Central memory CD8-positive, alpha-beta T cell (primary cell): ENCODE measurements around the gene GALNT13.

Source experiments
- ATAC-seq: fragments of 150-1000 bp; cut with Tn5 transposase; replicated peaks from 2 replicates; pipeline ENCODE4 v1.10.0; 2022; ENCODE audit warnings: mild to moderate bottlenecking, moderate FRiP score, moderate number of reproducible peaks; ENCODE audit not compliant: poor library complexity, severe bottlenecking; ENCODE audit errors: extremely low read depth
- DNase-seq, 2 donors: peaks; one replicate each; pipeline ENCODE4 v3.0.0; 2021; ENCODE audit warnings: low spot score in 2 of 2
- H3K27ac Mint-ChIP-seq: one replicate; pipeline ENCODE4 v1.8.0; 2022; ENCODE audit warnings: low read depth, mild to moderate bottlenecking, moderate library complexity, mixed read lengths
- H3K27me3 Mint-ChIP-seq: one replicate; pipeline ENCODE4 v1.8.0; 2022; ENCODE audit warnings: mixed read lengths
- H3K36me3 Mint-ChIP-seq: one replicate; pipeline ENCODE4 v1.8.0; 2022; ENCODE audit warnings: mild to moderate bottlenecking, moderate library complexity, mixed read lengths; ENCODE audit not compliant: insufficient read depth
- H3K4me1 Mint-ChIP-seq: one replicate; pipeline ENCODE4 v1.8.0; 2022; ENCODE audit warnings: mixed read lengths
- H3K4me3 Mint-ChIP-seq: one replicate; pipeline ENCODE4 v1.8.0; 2022; ENCODE audit warnings: mild to moderate bottlenecking, moderate library complexity, mixed read lengths
- H3K9me3 Mint-ChIP-seq: one replicate; pipeline ENCODE4 v1.8.0; 2022; ENCODE audit warnings: mixed read lengths

Gene GALNT13

DNA sequence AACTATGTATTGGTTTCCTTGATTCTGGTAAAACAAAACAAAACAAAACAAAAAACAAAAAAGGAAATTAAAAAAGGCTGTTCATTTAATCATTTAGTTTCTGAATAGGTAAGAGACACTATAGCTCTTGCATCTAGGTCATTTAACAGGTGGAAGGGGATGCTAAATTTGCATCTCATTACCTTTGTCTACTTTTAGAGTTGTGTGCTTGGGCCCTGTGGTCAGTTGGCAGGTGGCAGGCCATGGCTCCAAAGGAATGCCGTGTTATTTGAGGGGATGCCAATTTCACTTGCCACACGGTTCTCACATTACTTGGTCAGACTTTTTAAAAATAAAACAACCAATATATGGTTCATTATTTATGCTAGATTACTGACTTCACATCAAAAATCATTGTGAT, 9.2 kb downstream of the GALNT13 start:
- no peaks in the 10 kb centered on the region for H3K36me3 Mint-ChIP-seq
- no peaks in the 10 kb centered on the region for H3K27me3 Mint-ChIP-seq
- H3K27ac Mint-ChIP-seq, result no peak overlapping the region
- ATAC-seq (no peak), DNase-seq (no peak)
- H3K9me3 Mint-ChIP-seq, result peaks cover 6% of the 10 kb centered on the region
- H3K4me3 Mint-ChIP-seq, result no peak overlapping the region
- H3K4me1 Mint-ChIP-seq, result no peaks in the 10 kb centered on the region

DNA sequence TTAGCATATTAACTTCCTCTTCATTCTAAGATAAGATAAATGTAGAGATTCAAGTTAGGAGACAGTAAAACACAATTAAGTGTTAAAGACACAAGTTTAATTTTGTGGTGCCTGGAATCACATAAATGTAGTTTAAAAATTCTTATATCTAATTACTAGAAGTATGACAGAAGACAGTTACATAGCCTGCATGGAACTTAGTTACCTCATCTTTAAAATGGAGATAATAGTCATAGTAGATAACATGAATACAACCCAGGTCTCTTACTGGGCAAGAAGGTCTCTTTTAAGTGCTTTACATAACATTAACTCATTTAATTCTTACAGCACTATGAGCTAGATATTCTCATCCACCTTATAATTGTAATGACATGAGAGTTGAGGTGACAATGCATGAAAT, 15.1 kb downstream of the GALNT13 start:
- ATAC-seq (no peak), DNase-seq (no peak)
- Mint-ChIP-seq H3K4me3 (no peak overlapping the region), H3K27ac (no peak overlapping the region), H3K4me1 (no peaks in the 10 kb centered on the region), H3K9me3 (peaks cover 6% of the 10 kb centered on the region), H3K36me3 (no peaks in the 10 kb centered on the region), H3K27me3 (no peaks in the 10 kb centered on the region)

DNA sequence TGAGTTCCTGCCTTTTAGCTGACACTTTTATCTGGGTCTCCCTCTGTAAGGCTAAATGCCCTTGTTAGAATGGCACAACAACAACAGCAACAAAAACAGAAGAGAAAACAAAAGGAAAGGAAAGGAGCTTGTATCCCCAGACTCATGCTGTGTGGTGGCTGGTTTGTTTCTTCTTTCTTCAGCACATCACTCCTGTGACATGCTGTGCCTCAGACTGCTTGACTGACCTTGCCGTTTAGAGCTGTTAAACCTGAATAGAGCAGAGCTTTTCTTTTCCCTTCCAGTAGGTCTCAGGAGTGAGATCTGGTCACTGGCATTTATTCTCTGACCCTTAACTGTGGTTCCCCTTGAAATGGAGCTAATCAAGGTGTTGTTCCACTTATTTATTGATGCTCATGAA, 18.9 kb downstream of the GALNT13 start:
- Mint-ChIP-seq H3K27ac (no peak overlapping the region), H3K4me3 (no peak overlapping the region), H3K4me1 (no peaks in the 10 kb centered on the region), H3K9me3 (peaks cover 13% of the 10 kb centered on the region), H3K27me3 (no peaks in the 10 kb centered on the region), H3K36me3 (no peaks in the 10 kb centered on the region)
- DNase-seq (no peak), ATAC-seq (no peak)

DNA sequence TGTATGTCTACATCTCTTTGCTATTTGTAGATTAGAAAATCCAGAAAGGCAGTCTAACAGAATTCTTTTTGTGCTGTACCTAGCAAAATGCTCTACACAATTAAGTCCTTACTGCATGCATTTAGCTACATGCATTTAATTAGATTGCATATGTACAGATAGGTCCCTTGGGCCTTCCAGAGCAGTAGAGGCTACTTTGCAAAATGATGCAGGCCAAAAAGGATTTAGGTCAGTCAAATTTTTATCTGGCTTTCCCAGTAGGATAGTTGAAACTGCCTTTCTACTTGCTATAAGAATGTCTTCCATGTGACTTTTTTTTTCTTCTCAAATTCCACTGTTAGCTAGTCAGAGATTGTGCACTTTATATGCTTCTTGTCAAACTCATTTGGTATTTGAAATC, 19.3 kb downstream of the GALNT13 start:
- Mint-ChIP-seq H3K4me1 (no peaks in the 10 kb centered on the region), H3K27ac (no peak overlapping the region), H3K4me3 (no peak overlapping the region), H3K27me3 (no peaks in the 10 kb centered on the region), H3K36me3 (no peaks in the 10 kb centered on the region), H3K9me3 (peaks cover 13% of the 10 kb centered on the region)
- ATAC-seq, result no peak
- DNase-seq, result no peak

DNA sequence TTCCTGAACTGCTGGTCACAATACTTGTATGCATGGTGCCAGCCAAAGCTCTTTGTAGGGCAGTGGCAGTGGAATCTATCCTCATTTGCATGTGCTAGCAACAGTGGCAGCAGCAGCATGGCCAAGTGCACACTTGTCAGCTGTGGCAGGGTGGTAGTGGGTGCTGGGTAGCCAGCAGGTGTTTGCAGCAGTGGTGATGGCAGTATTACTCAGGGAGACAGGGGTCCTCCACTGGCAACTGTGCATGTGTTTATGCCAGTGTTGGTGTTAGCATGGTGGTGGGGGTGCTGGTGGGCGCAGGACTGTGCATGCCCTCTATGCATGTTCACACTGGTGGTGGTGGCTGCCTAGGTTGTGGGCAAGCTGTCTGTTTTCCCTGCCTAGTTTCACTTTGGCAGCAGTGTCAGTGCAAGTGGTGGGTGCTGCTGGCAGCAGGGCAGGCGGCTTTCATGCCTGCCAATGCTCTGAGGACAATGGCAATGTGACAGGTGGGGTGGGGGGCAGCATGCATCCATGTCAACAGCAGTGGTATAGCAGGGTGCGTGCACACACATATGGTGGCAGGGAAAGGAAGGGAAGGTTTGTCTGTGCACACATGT, 41.2 kb downstream of the GALNT13 start:
- ATAC-seq, result no peak
- Mint-ChIP-seq H3K4me3 (no peak overlapping the region), H3K9me3 (peaks cover 33% of the 10 kb centered on the region), H3K27ac (no peak overlapping the region), H3K4me1 (no peaks in the 10 kb centered on the region), H3K27me3 (no peaks in the 10 kb centered on the region), H3K36me3 (no peaks in the 10 kb centered on the region)
- no peak for DNase-seq

DNA sequence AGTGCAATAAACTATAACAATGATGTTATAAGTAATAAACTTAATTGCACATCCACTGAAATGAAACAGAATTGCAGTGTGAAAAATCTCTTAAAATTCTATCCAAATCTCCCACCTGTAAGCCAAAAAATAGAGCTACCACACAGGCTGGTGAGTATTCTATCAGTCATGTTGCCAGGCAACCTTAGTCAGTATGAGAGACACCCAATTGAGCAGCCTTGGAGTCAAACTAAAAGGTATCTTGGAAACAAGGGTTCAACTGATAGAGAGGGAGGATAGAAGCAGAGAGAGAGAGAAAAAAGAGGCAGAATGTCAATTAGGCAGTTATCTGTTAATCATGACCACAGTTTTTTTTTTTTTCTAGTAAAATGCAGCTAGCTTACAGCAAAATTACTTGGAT, 45.8 kb downstream of the GALNT13 start:
- DNase-seq (no peak), ATAC-seq (no peak)
- Mint-ChIP-seq H3K4me1 (no peaks in the 10 kb centered on the region), H3K27me3 (no peaks in the 10 kb centered on the region), H3K9me3 (peaks cover 14% of the 10 kb centered on the region), H3K4me3 (no peak overlapping the region), H3K36me3 (no peaks in the 10 kb centered on the region), H3K27ac (no peak overlapping the region)

DNA sequence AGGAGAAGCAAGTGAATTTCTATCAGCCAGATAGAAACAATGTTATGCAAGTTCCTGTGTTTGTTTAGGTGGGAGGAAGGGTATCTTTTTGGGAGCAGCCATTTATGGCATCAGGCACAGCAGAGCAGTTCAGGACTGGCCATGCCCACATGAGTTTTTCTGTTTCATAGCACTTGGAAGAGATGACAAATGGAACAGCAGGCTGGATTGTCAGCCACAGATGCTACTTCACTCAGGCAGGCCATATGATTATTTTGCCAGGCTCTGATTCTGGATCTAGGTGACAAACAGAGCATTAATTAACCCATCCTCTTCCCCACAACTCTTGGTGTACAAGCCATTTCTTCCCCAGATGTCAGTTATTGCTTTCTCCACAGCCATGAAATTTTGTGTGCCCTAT, 63.8 kb downstream of the GALNT13 start:
- DNase-seq (no peak), ATAC-seq (no peak)
- Mint-ChIP-seq H3K9me3 (peaks cover 23% of the 10 kb centered on the region), H3K4me1 (no peaks in the 10 kb centered on the region), H3K27ac (no peak overlapping the region), H3K4me3 (no peak overlapping the region), H3K36me3 (no peaks in the 10 kb centered on the region), H3K27me3 (no peaks in the 10 kb centered on the region)

DNA sequence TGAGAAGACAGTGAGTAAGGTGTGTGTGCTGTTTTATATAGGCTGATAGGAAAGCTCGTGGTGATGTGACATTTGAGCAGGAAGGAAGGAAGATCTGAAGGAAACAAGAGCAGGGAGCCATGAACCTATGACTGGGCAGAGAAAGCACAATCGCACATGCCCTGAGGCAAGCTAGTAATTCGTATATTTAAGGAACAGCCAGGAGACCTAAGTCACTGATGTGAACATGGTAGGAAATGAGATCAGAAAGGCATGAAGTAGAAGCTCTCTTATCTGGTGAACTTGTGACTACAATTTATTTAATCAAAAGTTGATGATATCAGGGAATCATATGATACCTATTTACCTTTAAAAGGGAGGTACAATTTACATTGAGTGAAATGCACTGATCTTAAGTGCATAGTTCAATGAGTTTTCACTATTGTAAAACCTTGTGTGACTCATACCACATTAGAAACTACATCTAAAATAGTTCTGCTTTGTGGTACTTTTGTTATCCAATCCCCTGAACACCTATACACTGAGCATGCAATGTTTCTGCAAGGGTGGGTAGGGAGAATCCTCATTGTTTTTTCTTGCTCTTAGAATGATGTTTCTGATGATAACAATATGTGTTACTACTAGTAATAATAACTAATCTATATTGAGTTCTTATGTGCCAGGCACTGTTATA, 67.5 kb downstream of the GALNT13 start:
- Mint-ChIP-seq H3K9me3 (peaks cover 18% of the 10 kb centered on the region), H3K27ac (no peak overlapping the region), H3K4me3 (no peak overlapping the region), H3K4me1 (no peaks in the 10 kb centered on the region), H3K27me3 (no peaks in the 10 kb centered on the region), H3K36me3 (no peaks in the 10 kb centered on the region)
- no peak for ATAC-seq
- no peak for DNase-seq

DNA sequence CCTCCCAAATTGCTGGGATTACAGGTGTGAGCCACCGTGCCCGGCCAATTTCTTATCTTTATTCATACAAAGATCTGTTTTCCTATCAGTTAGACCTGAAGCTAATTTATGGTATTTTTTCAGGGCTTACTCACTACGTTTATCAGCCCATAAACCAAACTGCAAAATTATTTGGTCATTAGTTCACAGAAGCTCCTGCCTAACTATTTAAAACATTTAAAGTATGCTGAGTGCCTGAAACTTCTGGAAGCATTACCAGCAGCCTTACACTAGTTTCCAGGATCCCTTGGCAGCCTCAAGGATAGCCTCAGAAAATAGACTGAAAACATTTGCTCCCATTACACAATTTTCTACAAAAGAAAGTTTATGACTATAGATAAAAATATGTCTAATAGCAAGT, 68.8 kb downstream of the GALNT13 start:
- H3K27ac Mint-ChIP-seq, result no peak overlapping the region
- DNase-seq, result no peak
- H3K4me3 Mint-ChIP-seq, result no peak overlapping the region
- H3K4me1 Mint-ChIP-seq, result no peaks in the 10 kb centered on the region
- no peak for ATAC-seq
- no peaks in the 10 kb centered on the region for H3K36me3 Mint-ChIP-seq
- peaks cover 15% of the 10 kb centered on the region for H3K9me3 Mint-ChIP-seq
- H3K27me3 Mint-ChIP-seq, result no peaks in the 10 kb centered on the region

DNA sequence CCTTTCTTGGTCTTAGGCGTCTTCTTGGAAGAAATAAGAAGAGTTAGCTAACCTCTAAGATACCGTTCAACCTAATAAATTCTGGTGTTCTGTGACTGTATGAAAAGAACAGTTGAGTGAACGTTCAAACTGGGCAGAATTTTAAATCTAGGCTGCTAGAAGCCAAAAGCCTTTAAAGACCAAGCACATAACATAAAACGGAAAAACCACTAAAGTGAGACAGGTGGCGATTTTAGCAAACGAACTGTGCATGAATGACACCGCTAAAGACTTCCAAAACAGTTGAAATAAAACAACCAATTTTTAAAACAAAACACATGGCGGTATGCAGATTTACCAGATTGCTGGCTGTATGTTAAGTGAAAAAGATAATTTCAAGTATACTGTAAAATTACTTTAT, 73.1 kb downstream of the GALNT13 start:
- no peak for ATAC-seq
- Mint-ChIP-seq H3K4me3 (no peak overlapping the region), H3K27ac (no peak overlapping the region)

DNA sequence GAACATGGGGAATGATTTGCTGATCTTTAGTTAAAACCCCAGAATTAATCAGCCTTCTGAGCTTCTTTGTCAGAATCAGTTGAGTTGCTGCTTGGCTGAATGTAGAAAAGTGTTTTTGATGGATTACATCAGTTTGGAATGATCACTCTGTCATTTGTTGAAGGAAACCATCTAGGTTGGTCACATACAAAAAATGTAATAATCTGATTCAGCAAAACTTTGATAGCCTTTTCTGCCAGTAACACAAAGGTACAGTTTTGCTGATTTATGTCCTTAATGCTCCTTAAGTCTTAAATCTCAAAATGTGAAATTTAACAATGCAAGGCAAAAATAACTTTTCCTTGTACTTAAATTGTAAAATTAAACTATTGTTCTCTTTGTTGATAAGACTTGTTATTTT, 74.3 kb downstream of the GALNT13 start:
- Mint-ChIP-seq H3K27ac (no peak overlapping the region), H3K27me3 (no peaks in the 10 kb centered on the region), H3K9me3 (peaks cover 11% of the 10 kb centered on the region), H3K4me1 (no peaks in the 10 kb centered on the region), H3K4me3 (no peak overlapping the region), H3K36me3 (no peaks in the 10 kb centered on the region)
- no peak for DNase-seq
- ATAC-seq, result no peak

More for the DNA sequence above, 73.1 kb downstream of the GALNT13 start:
- H3K9me3 Mint-ChIP-seq, result peaks cover 7% of the 10 kb centered on the region
- DNase-seq, result no peak
- no peaks in the 10 kb centered on the region for H3K4me1 Mint-ChIP-seq
- no peaks in the 10 kb centered on the region for H3K36me3 Mint-ChIP-seq
- H3K27me3 Mint-ChIP-seq, result no peaks in the 10 kb centered on the region

DNA sequence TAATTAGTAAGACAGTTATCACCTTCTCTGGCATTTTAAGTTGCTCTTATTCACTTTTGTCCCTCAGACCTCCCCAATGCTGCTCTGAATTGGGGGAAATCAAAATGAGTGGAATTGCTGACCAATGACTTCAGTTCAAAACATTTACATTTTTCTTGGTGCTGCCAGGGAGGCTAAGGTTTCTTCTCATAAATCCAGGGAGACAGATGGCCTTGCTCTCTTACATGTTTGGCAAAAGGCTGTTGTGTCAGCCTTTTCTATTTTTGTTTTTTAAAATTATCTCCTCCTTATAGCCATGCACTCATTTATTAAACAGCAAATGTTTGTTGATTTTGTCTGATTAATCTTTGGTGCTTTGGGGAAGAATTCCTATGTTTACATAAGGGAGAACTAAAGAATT, 82.0 kb downstream of the GALNT13 start:
- ATAC-seq (no peak), DNase-seq (no peak)
- Mint-ChIP-seq H3K27me3 (no peaks in the 10 kb centered on the region), H3K4me1 (no peaks in the 10 kb centered on the region), H3K27ac (no peak overlapping the region), H3K4me3 (no peak overlapping the region), H3K36me3 (no peaks in the 10 kb centered on the region), H3K9me3 (peaks cover 16% of the 10 kb centered on the region)

DNA sequence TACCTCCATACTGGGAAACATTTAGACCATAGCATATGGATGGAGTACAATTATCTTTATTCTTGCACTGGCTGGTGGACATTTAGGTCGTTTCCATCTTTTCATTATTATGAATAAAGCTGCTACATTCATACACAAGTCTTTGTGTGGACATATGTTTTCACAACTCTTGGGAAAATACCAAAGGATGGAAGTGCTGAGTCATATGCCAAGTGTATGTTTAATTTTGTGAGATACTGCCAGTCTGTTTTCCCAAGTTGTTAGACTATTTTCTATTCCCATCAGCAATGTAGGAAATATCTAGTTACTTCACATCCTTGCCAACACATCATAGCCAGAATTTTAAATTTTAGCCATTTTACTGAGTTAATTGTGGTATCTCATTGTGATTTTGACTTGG, 91.5 kb downstream of the GALNT13 start:
- no peaks in the 10 kb centered on the region for H3K27me3 Mint-ChIP-seq
- H3K9me3 Mint-ChIP-seq, result peaks cover 11% of the 10 kb centered on the region
- no peak overlapping the region for H3K4me3 Mint-ChIP-seq
- no peaks in the 10 kb centered on the region for H3K4me1 Mint-ChIP-seq
- ATAC-seq, result no peak
- no peak overlapping the region for H3K27ac Mint-ChIP-seq
- H3K36me3 Mint-ChIP-seq, result no peaks in the 10 kb centered on the region
- DNase-seq, result no peak
